Stimulated activated naive B cell treated with anti-CD40 and anti-IgM and Interleukin-4, amounts not matched to agents 10 μg/mL and 1 μg/mL and 100 μg/mL, for 72 hours (primary cell): ENCODE measurements around the gene GOLPH3.
"Not testable (repeated sequence)": the region's sequence is repeated elsewhere in the genome, so short reads cannot be mapped to it uniquely, and the experiment has no call there.

Source experiments
- ATAC-seq, 2 donors: fragments of 150-1000 bp; cut with Tn5 transposase; replicated peaks; 2 replicates each; pipeline ENCODE4 v1.10.0; 2021; ENCODE audit warnings: moderate library complexity in 1 of 2
- DNase-seq: peaks from one replicate; pipeline ENCODE4 v3.0.0; 2021
- H3K27ac Mint-ChIP-seq: one replicate; pipeline ENCODE4 v1.8.0; 2022; ENCODE audit warnings: mild to moderate bottlenecking, mixed read lengths
- H3K27me3 Mint-ChIP-seq, 2 donors: one replicate each; pipeline ENCODE4 v1.8.0; 2022; ENCODE audit warnings: mixed read lengths in 2 of 2
- H3K36me3 Mint-ChIP-seq, 2 donors: one replicate each; pipeline ENCODE4 v1.8.0; 2022; ENCODE audit warnings: mixed read lengths in 2 of 2, mild to moderate bottlenecking in 1 of 2
- H3K4me1 Mint-ChIP-seq, 2 donors: one replicate each; pipeline ENCODE4 v1.8.0; 2022; ENCODE audit warnings: mixed read lengths in 2 of 2, mild to moderate bottlenecking in 1 of 2
- H3K4me3 Mint-ChIP-seq, 2 donors: one replicate each; pipeline ENCODE4 v1.8.0; 2022; ENCODE audit warnings: mild to moderate bottlenecking in 2 of 2, mixed read lengths in 2 of 2, moderate library complexity in 1 of 2
- H3K9me3 Mint-ChIP-seq, 2 donors: one replicate each; pipeline ENCODE4 v1.8.0; 2022; ENCODE audit warnings: mixed read lengths in 2 of 2, mild to moderate bottlenecking in 1 of 2

Gene GOLPH3

DNA sequence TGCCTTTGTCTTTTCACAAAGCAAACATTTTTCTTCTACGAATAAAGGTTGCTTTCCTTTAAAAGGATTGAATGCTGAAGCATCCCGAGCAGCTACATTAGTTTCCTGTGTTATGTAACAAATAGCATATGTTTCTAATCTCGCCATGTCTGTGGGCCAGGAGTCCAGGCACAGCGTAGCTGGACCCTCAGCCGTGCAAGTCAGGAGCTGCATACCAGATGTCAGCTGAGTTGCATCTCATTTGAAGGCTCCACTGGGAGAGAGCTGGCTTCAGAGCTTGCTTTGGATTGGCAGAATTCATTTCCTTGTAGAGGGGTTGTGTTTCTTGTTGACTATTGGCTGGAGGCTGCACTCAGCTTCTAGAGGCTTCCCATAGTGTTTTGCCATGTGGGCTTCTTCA, 16.0 kb upstream of the GOLPH3 start:
- no peak for ATAC-seq
- no peak overlapping the region for H3K27ac Mint-ChIP-seq
- H3K27me3 Mint-ChIP-seq: no peaks in the 10 kb centered on the region
- DNase-seq: no peak
- no peaks in the 10 kb centered on the region for H3K9me3 Mint-ChIP-seq
- no peaks in the 10 kb centered on the region for H3K36me3 Mint-ChIP-seq
- H3K4me3 Mint-ChIP-seq: no peak overlapping the region
- peaks cover 5 to 8% of the 10 kb centered on the region in 2 donors for H3K4me1 Mint-ChIP-seq

DNA sequence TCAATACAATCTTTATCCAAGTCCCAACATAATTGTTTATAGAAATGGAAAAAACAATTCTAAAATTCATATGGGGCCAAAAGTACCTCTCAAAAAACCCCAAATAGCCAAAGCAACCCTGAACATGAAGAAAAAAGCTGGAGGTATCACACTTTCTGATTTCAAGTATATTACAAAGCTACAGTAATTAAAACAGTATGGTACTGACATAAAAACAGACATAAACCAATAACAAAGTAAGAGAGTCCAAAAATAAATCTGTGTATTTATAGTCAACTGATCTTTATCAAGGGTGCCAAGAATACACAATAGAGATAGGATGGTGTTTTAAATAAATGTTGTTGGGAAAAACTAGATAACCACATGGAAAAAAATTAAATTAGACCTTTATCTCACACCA, 13.6 kb upstream of the GOLPH3 start:
- no peak overlapping the region for H3K4me3 Mint-ChIP-seq

GRCh38 chr5:32182463-32183063, 8.4 kb upstream of the GOLPH3 start:
- peaks cover 4 to 9% of the 10 kb centered on the region in 2 donors for H3K4me1 Mint-ChIP-seq
- no peaks in the 10 kb centered on the region for H3K27me3 Mint-ChIP-seq
- no peak overlapping the region for H3K4me3 Mint-ChIP-seq
- no peaks in the 10 kb centered on the region for H3K36me3 Mint-ChIP-seq
- ATAC-seq: peak; percentile 42 to 56
- no peaks in the 10 kb centered on the region for H3K9me3 Mint-ChIP-seq
- no peak for DNase-seq
- H3K27ac Mint-ChIP-seq: no peak overlapping the region

More for the DNA sequence above, 13.6 kb upstream of the GOLPH3 start:
- Mint-ChIP-seq H3K27ac (no peak overlapping the region), H3K36me3 (no peaks in the 10 kb centered on the region), H3K4me1 (peaks cover 3 to 4% of the 10 kb centered on the region in 2 donors), H3K27me3 (no peaks in the 10 kb centered on the region), H3K9me3 (no peaks in the 10 kb centered on the region)
- no peak for ATAC-seq
- DNase-seq: no peak

- ATAC-seq (peak; percentile 38 to 48), DNase-seq (no peak)
- Mint-ChIP-seq H3K27me3 (no peaks in the 10 kb centered on the region), H3K36me3 (peaks cover 14 to 29% of the 10 kb centered on the region in 2 donors), H3K4me3 (peak overlapping the region; percentile 94 to 100), H3K9me3 (no peaks in the 10 kb centered on the region), H3K4me1 (peaks cover 11 to 19% of the 10 kb centered on the region in 2 donors), H3K27ac (peak overlapping the region; percentile 96)
These were observed 680 bp downstream of the GOLPH3 start for GRCh38 chr5:32173267-32174010.

- Mint-ChIP-seq H3K4me3 (peak overlapping the region; percentile 94 to 100), H3K27me3 (no peaks in the 10 kb centered on the region), H3K4me1 (peaks cover 12 to 19% of the 10 kb centered on the region in 2 donors), H3K27ac (peak overlapping the region; percentile 96), H3K9me3 (no peaks in the 10 kb centered on the region), H3K36me3 (peaks cover 17 to 31% of the 10 kb centered on the region in 2 donors)
- ATAC-seq (no peak), DNase-seq (no peak)
These were observed 1.2 kb downstream of the GOLPH3 start for GRCh38 chr5:32172923-32173266.

- Mint-ChIP-seq H3K36me3 (peaks cover 17 to 31% of the 10 kb centered on the region in 2 donors), H3K4me3 (peak overlapping the region; percentile 94 to 100), H3K4me1 (peaks cover 12 to 19% of the 10 kb centered on the region in 2 donors), H3K27ac (peak overlapping the region; percentile 96)
- not testable (repeated sequence) for DNase-seq, H3K9me3 Mint-ChIP-seq, H3K27me3 Mint-ChIP-seq, ATAC-seq
These were observed 1.8 kb downstream of the GOLPH3 start for GRCh38 chr5:32172186-32172911.

GRCh38 chr5:32170303-32171151, 3.6 kb downstream of the GOLPH3 start:
- ATAC-seq (no peak), DNase-seq (no peak)
- Mint-ChIP-seq H3K27me3 (no peaks in the 10 kb centered on the region), H3K4me1 (peaks cover 8 to 22% of the 10 kb centered on the region in 2 donors), H3K36me3 (peaks cover 17 to 31% of the 10 kb centered on the region in 2 donors), H3K27ac (no peak overlapping the region), H3K4me3 (no peak overlapping the region), H3K9me3 (no peaks in the 10 kb centered on the region)

GRCh38 chr5:32168460-32169033, 5.6 kb downstream of the GOLPH3 start:
- no peak overlapping the region for H3K4me3 Mint-ChIP-seq
- H3K9me3 Mint-ChIP-seq: no peaks in the 10 kb centered on the region
- peaks cover 17 to 31% of the 10 kb centered on the region in 2 donors for H3K36me3 Mint-ChIP-seq
- no peak for DNase-seq
- no peaks in the 10 kb centered on the region for H3K27me3 Mint-ChIP-seq
- no peak for ATAC-seq
- H3K4me1 Mint-ChIP-seq: peaks cover 11 to 35% of the 10 kb centered on the region in 2 donors
- peak overlapping the region; percentile 47 for H3K27ac Mint-ChIP-seq

- Mint-ChIP-seq H3K9me3 (no peaks in the 10 kb centered on the region), H3K4me3 (no peak overlapping the region), H3K27ac (no peak overlapping the region), H3K27me3 (no peaks in the 10 kb centered on the region), H3K4me1 (peaks cover 10 to 43% of the 10 kb centered on the region in 2 donors), H3K36me3 (peaks cover 19 to 32% of the 10 kb centered on the region in 2 donors)
- DNase-seq (no peak), ATAC-seq (no peak)
These were observed 8.5 kb downstream of the GOLPH3 start for GRCh38 chr5:32165597-32165996.

- peaks cover 11 to 38% of the 10 kb centered on the region in 2 donors for H3K4me1 Mint-ChIP-seq
- peak overlapping the region; percentile 86 for H3K27ac Mint-ChIP-seq
- DNase-seq (no peak), ATAC-seq (no peak)
- peaks cover 12 to 14% of the 10 kb centered on the region in 2 donors for H3K36me3 Mint-ChIP-seq
- H3K9me3 Mint-ChIP-seq: no peaks in the 10 kb centered on the region
- H3K4me3 Mint-ChIP-seq: peak overlapping the region; percentile 48 to 58
- H3K27me3 Mint-ChIP-seq: no peaks in the 10 kb centered on the region
These were observed 10.3 kb downstream of the GOLPH3 start for GRCh38 chr5:32163785-32164184.

DNA sequence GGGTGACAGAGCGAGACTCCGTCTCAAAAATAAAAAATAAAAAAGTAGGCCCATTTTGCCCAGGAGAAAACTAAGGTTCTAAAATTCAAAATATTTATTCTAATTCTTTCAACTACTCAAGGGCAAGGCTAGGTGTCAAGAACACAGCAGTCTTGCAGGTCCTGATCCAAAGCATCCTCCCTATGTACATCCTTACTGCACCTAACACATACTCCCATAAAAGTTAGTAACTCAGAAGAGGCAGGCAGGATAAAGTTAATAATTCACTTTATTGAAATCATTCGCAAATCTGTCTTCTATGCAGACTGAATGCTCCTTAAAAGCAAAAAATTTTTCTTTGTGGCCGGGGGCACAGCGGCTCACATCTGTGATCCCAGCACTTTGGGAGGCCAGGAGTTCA, 11.1 kb downstream of the GOLPH3 start:
- H3K36me3 Mint-ChIP-seq: peaks cover 6 to 7% of the 10 kb centered on the region in 2 donors
- ATAC-seq: no peak
- DNase-seq: no peak
- H3K9me3 Mint-ChIP-seq: no peaks in the 10 kb centered on the region
- H3K4me1 Mint-ChIP-seq: peaks cover 7 to 38% of the 10 kb centered on the region in 2 donors
- H3K27ac Mint-ChIP-seq: no peak overlapping the region
- no peak overlapping the region for H3K4me3 Mint-ChIP-seq
- H3K27me3 Mint-ChIP-seq: no peaks in the 10 kb centered on the region

DNA sequence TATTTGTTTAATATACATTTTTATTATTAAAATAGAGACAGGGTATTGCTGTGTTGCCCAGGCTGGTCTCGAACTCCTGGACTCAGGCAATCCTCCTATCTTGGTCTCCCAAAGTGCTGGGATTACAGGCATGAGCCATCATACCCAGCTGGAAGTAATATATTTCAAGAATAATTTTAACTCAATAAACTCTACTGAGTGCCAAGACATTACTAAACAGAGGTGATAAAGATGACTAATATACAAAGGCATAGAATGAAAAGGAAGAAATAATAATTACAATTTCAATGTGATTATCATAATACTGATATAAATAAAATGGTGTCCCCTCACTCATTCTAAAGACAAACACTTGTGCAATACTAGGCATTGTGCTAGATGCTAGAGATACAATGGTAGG, 13.9 kb downstream of the GOLPH3 start:
- Mint-ChIP-seq H3K36me3 (peaks cover 6 to 13% of the 10 kb centered on the region in 2 donors), H3K27me3 (no peaks in the 10 kb centered on the region), H3K9me3 (no peaks in the 10 kb centered on the region), H3K4me1 (peaks cover 7 to 38% of the 10 kb centered on the region in 2 donors), H3K27ac (no peak overlapping the region), H3K4me3 (no peak overlapping the region)
- no peak for DNase-seq
- no peak for ATAC-seq

GRCh38 chr5:32159328-32160072, 14.6 kb downstream of the GOLPH3 start:
- ATAC-seq: no peak
- no peak for DNase-seq
- Mint-ChIP-seq H3K4me1 (peaks cover 10 to 37% of the 10 kb centered on the region in 2 donors), H3K4me3 (no peak overlapping the region), H3K36me3 (peaks cover 8 to 15% of the 10 kb centered on the region in 2 donors), H3K9me3 (no peaks in the 10 kb centered on the region), H3K27ac (no peak overlapping the region), H3K27me3 (no peaks in the 10 kb centered on the region)
